SK-N-MC (cell line): ENCODE results near the gene UGT2B17.

Experiments used
- EZH2 ChIP-seq: fragments of 200-600 bp; sonication (generic); IDR thresholded peaks from one replicate; pipeline ENCODE4 v1.6.1; 2017; ENCODE audit warnings: antibody characterized with exemption
- FOXP2 ChIP-seq: optimal IDR thresholded peaks from 2 replicates; pipeline ENCODE3; 2011; ENCODE audit warnings: mild to moderate bottlenecking, moderate library complexity; ENCODE audit not compliant: insufficient read depth; ENCODE audit errors: extremely low read length, control extremely low read depth
- POLR2AphosphoS5 ChIP-seq: IDR thresholded peaks from 2 replicates; pipeline ENCODE4 v1.6.1; 2012; ENCODE audit warnings: mild to moderate bottlenecking, low read depth, low read length, borderline replicate concordance

DNA sequence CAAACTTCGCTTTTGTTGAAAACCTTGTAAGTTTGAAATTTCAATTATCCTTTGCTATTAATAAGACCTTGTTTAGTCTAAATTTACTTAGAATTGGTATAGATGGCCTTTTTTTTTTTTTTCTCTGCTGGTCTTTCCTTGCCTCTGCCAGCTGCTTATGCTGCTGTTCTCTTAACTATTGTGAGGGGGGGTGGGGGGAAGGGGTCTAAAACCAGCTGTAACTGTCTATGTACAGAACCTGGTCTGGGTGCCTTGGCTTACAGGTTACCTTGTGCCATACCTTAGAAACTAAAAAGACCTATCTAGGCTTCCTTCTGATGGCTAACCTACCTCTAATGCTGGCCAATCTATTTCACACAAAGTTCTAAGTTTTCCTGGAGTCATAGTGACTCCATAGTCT lies 1.0 kb downstream of the UGT2B17 start:
- TF ChIP-seq POLR2AphosphoS5 (no peak), EZH2 (no peak), FOXP2 (no peak)
